K562 (cell line): Measurements from ENCODE around the gene KATNB1. TPM values are rescaled to one million over a fixed set of nuclear protein-coding genes. Genes with fewer than 3 reads are reported as not detected.

Experiments
- BCL6 ChIP-seq: fragments of 250-450 bp; sonication (Bioruptor Pico); IDR thresholded peaks from 2 replicates; pipeline ENCODE4 v1.4.0; 2020
- BMI1 ChIP-seq: fragments of 150-350 bp; IDR thresholded peaks from 2 replicates; pipeline ENCODE4 v1.6.1; 2014; ENCODE audit warnings: low read length
- ESRRB ChIP-seq: fragments of 250-450 bp; sonication (Bioruptor Pico); IDR thresholded peaks from 2 replicates; pipeline ENCODE4 v1.5.0; 2020; ENCODE audit warnings: mild to moderate bottlenecking, moderate library complexity, borderline replicate concordance
- ETV1 ChIP-seq: fragments of 450-650 bp; conservative IDR thresholded peaks from 2 replicates; pipeline ENCODE4 v1.6.1; 2016; ENCODE audit warnings: missing genetic modification characterization, control low read depth, low read depth, missing compliant biosample characterization
- MAFG ChIP-seq: fragments of 450-650 bp; conservative IDR thresholded peaks from 2 replicates; pipeline ENCODE4 v1.6.1; 2016; ENCODE audit warnings: missing genetic modification characterization, missing compliant biosample characterization
- MAZ ChIP-seq, 2 experiments: fragments of 450-650 bp in 1 of 2; sonication (generic) in 1 of 2; formaldehyde crosslinking; IDR thresholded peaks in 1 of 2; conservative IDR thresholded peaks in 1 of 2; 2 replicates each; pipeline versions ENCODE4 v1.4.0 to v1.5.0; 2020; ENCODE audit warnings: mild to moderate bottlenecking in 1 of 2, missing genetic modification reagents in 1 of 2
- MCM7 ChIP-seq, 2 experiments: fragments of 450-650 bp; IDR thresholded peaks; 2 replicates each; pipeline ENCODE4 v1.6.1; 2016 to 2018
- MTA1 ChIP-seq: fragments of 450-650 bp; IDR thresholded peaks from 2 replicates; pipeline ENCODE4 v1.6.1; 2017; ENCODE audit warnings: borderline replicate concordance
- NFIX ChIP-seq: fragments of 250-450 bp; sonication (Bioruptor Pico); IDR thresholded peaks from 2 replicates; pipeline ENCODE4 v1.4.0; 2020; ENCODE audit warnings: low read depth, mild to moderate bottlenecking, moderate library complexity
- PML ChIP-seq: IDR thresholded peaks from 2 replicates; pipeline ENCODE4 v1.6.1; 2012; ENCODE audit warnings: low read length, inconsistent platforms
- PTRF ChIP-seq: fragments of 450-650 bp; IDR thresholded peaks from 2 replicates; pipeline ENCODE4 v1.6.1; 2016; ENCODE audit warnings: mild to moderate bottlenecking, missing genetic modification characterization, missing compliant biosample characterization
- PYGO2 ChIP-seq: fragments of 450-650 bp; IDR thresholded peaks from 2 replicates; pipeline ENCODE4 v1.6.1; 2016; ENCODE audit warnings: mild to moderate bottlenecking, missing genetic modification characterization, moderate library complexity, missing compliant biosample characterization
- SAFB2 ChIP-seq: fragments of 200-400 bp; formaldehyde crosslinking; IDR thresholded peaks from 2 replicates; pipeline ENCODE4 v1.6.1; 2018; ENCODE audit warnings: borderline replicate concordance, low read length, low read depth, moderate library complexity; ENCODE audit not compliant: severe bottlenecking
- SAP30 ChIP-seq: fragments of 200-600 bp; sonication (generic); IDR thresholded peaks from 2 replicates; pipeline ENCODE4 v1.6.1; 2012; ENCODE audit warnings: borderline replicate concordance, low read depth, mild to moderate bottlenecking, moderate library complexity, low read length, control low read depth, inconsistent platforms; ENCODE audit not compliant: insufficient read depth, poor library complexity, severe bottlenecking
- SP1 ChIP-seq: sonication (generic); formaldehyde crosslinking; IDR thresholded peaks from 2 replicates; pipeline ENCODE4 v1.8.1; 2022; ENCODE audit warnings: mild to moderate bottlenecking, missing genetic modification reagents
- TAF15 ChIP-seq: fragments of 200-400 bp; formaldehyde crosslinking; IDR thresholded peaks from 2 replicates; pipeline ENCODE4 v1.6.1; 2017; ENCODE audit warnings: mild to moderate bottlenecking, low read depth, low read length, moderate library complexity
- TEAD4 ChIP-seq, 2 experiments: sonication (generic) in 1 of 2; formaldehyde crosslinking in 1 of 2; IDR thresholded peaks; 2 replicates each; pipeline versions ENCODE4 v1.6.1 to v1.8.0; 2012 to 2022; ENCODE audit warnings: borderline replicate concordance in 1 of 2, inconsistent platforms in 1 of 2, low read length in 1 of 2, mild to moderate bottlenecking in 1 of 2, missing genetic modification reagents in 1 of 2
- U2AF2 ChIP-seq: fragments of 200-400 bp; formaldehyde crosslinking; optimal IDR thresholded peaks from 2 replicates; pipeline ENCODE3; 2017; ENCODE audit warnings: low read depth, mild to moderate bottlenecking, low read length
- ZNF696 ChIP-seq: fragments of 250-450 bp; sonication (Bioruptor Pico); conservative IDR thresholded peaks from 2 replicates; pipeline ENCODE4 v1.4.0; 2020; ENCODE audit warnings: mild to moderate bottlenecking, moderate library complexity
- polyA plus RNA-seq, 8 experiments: library from polyadenylated mRNA; depleted of rRNA in 4 of 8; stranded (reverse) in 5 of 8; unstranded in 3 of 8; fragments of >200 nt; fragmentation: Nextera tagmentation in 2 of 8; fragmentation: Illumina TruSeq in 1 of 8; extraction: Ambion mirVana in 2 of 8; extraction: Trizol in 1 of 8; gene quantifications; 2 replicates each; pipeline versions ENCODE4 v1.2.1 to v1.2.3, GENCODE V29; 2011 to 2014; ENCODE audit warnings: inconsistent platforms in 1 of 8, missing spikeins in 1 of 8
- total RNA-seq, 7 experiments: library from RNA; depleted of rRNA in 6 of 7; stranded (reverse); fragments of >200 nt in 6 of 7; fragmentation: Illumina TruSeq in 2 of 7; extraction: Trizol in 2 of 7; gene quantifications; 2 replicates each; pipeline versions ENCODE4 v1.2.1 to v1.2.3, GENCODE V29; 2011 to 2021; ENCODE audit warnings: low replicate concordance in 1 of 7
- TF ChIP-seq, protein P1 (sequence below), 3 experiments: fragments of 200-800 bp in 1 of 3; fragments of 250-450 bp in 1 of 3; fragments of 450-650 bp in 1 of 3; sonication (Bioruptor Pico) in 1 of 3; sonication (Bioruptor generic) in 1 of 3; formaldehyde crosslinking in 1 of 3; IDR thresholded peaks; 2 replicates each; pipeline versions ENCODE4 v1.6.1 to v1.8.0; 2016 to 2022; ENCODE audit warnings: mild to moderate bottlenecking in 2 of 3, missing genetic modification characterization in 2 of 3, missing compliant biosample characterization in 1 of 3, moderate library complexity in 1 of 3
- TF ChIP-seq, protein P2 (sequence below), 3 experiments: IDR thresholded peaks in 2 of 3; conservative IDR thresholded peaks in 1 of 3; 2 replicates each; pipeline ENCODE4 v1.5.1; 2011 to 2012; ENCODE audit warnings: low read length in 3 of 3, mild to moderate bottlenecking in 3 of 3, control low read depth in 2 of 3, improper control_type of control experiment in 1 of 3, inconsistent platforms in 1 of 3, low read depth in 1 of 3, mixed read lengths in 1 of 3, moderate library complexity in 1 of 3; ENCODE audit not compliant: insufficient read depth in 2 of 3
- TF ChIP-seq, protein P3 (sequence below): fragments of 250-450 bp; sonication (Bioruptor Pico); IDR thresholded peaks from 2 replicates; pipeline ENCODE4 v1.5.0; 2021

The KATNB1 gene
- total and polyA plus RNA-seq, 9 of the 15 experiments (the other 6 are each of a cell fraction or from before 2014, with no cell fraction given) = 1.2 to 52.6 (median 21.9) TPM

DNA sequence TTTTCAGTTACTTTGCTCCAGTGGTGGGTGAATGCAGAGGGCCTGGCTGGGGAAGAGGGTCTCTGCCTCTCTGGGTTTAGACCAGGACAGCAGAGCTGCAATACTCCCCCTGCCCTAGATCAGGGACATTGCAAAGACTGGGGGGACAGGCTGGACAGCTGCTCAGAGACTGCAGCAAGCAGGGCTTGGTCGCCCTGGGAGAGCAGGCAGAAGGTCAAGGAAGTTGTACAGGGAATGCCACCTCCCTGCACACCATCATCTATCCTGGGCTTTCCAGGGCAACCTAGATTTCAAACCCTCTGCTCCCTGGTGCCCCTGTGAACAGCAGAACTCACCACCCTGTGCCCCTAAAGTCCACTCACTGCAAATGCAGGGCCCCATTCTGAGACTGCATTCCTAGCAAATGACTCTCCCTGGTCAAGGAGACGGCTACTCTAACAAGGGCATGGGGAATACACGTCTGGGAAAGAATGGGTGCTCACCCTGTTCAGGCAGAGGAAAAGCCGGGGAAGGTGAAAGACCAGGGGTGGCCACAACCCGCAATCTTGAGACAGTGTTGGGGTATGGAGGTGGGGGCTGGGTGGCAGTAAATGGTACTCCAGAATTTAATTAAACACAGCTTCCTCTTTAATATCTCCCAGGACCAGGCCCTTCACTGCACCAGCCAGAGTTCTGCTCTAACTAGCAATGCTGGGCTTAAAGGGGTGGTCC lies 65.7 kb downstream of the KATNB1 start (continued):
- TF ChIP-seq SAP30 = peak; percentile 20
- no peak for TF ChIP-seq PML
- TF ChIP-seq, protein P1, sequence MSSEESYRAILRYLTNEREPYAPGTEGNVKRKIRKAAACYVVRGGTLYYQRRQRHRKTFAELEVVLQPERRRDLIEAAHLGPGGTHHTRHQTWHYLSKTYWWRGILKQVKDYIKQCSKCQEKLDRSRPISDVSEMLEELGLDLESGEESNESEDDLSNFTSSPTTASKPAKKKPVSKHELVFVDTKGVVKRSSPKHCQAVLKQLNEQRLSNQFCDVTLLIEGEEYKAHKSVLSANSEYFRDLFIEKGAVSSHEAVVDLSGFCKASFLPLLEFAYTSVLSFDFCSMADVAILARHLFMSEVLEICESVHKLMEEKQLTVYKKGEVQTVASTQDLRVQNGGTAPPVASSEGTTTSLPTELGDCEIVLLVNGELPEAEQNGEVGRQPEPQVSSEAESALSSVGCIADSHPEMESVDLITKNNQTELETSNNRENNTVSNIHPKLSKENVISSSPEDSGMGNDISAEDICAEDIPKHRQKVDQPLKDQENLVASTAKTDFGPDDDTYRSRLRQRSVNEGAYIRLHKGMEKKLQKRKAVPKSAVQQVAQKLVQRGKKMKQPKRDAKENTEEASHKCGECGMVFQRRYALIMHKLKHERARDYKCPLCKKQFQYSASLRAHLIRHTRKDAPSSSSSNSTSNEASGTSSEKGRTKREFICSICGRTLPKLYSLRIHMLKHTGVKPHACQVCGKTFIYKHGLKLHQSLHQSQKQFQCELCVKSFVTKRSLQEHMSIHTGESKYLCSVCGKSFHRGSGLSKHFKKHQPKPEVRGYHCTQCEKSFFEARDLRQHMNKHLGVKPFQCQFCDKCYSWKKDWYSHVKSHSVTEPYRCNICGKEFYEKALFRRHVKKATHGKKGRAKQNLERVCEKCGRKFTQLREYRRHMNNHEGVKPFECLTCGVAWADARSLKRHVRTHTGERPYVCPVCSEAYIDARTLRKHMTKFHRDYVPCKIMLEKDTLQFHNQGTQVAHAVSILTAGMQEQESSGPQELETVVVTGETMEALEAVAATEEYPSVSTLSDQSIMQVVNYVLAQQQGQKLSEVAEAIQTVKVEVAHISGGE (CRISPR knock-in tag; IDR thresholded peaks at IDR 0.05) = no peak
- no peak for TF ChIP-seq NFIX (CRISPR knock-in tag)
- TF ChIP-seq MTA1 = no peak
- 0 out of 2 replicates have a peak, but pooled peaks have one; percentile 10 for TF ChIP-seq TEAD4 (IDR thresholded peaks at IDR 0.05; ENCODE audit: low read length)
- TF ChIP-seq TEAD4 (CRISPR knock-in tag; IDR thresholded peaks at IDR 0.05; ENCODE audit: borderline replicate concordance) = no peak
- TF ChIP-seq BCL6 = no peak
- TF ChIP-seq ESRRB (CRISPR knock-in tag) = no peak
- TF ChIP-seq ETV1 (tag) = no peak
- TF ChIP-seq MAFG = no peak
- no peak for TF ChIP-seq SAFB2
- TF ChIP-seq MAZ (CRISPR knock-in tag; conservative IDR thresholded peaks at IDR 0.05 in 1 of 2, IDR thresholded peaks at IDR 0.05 in 1 of 2) = 0 out of 4 replicates have a peak, but pooled peaks of 1 of the 2 experiments have one; percentile 28
- TF ChIP-seq, protein P2, sequence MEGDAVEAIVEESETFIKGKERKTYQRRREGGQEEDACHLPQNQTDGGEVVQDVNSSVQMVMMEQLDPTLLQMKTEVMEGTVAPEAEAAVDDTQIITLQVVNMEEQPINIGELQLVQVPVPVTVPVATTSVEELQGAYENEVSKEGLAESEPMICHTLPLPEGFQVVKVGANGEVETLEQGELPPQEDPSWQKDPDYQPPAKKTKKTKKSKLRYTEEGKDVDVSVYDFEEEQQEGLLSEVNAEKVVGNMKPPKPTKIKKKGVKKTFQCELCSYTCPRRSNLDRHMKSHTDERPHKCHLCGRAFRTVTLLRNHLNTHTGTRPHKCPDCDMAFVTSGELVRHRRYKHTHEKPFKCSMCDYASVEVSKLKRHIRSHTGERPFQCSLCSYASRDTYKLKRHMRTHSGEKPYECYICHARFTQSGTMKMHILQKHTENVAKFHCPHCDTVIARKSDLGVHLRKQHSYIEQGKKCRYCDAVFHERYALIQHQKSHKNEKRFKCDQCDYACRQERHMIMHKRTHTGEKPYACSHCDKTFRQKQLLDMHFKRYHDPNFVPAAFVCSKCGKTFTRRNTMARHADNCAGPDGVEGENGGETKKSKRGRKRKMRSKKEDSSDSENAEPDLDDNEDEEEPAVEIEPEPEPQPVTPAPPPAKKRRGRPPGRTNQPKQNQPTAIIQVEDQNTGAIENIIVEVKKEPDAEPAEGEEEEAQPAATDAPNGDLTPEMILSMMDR (IDR thresholded peaks at IDR 0.05 in 2 of 3, conservative IDR thresholded peaks at IDR 0.05 in 1 of 3; ENCODE audit: insufficient read depth in 2 of 3, low read depth in 1 of 3, low read length in 3 of 3) = 0 out of 6 replicates have a peak, but pooled peaks of 1 of the 3 experiments have one; percentile 21
- no peak for TF ChIP-seq PYGO2
- no peak for TF ChIP-seq BMI1
- TF ChIP-seq PTRF (tag) = no peak
- TF ChIP-seq ZNF696 (CRISPR knock-in tag) = no peak
- TF ChIP-seq TAF15 = no peak
- peak; percentile 44; the same call in 1 of the 2 replicates for TF ChIP-seq SP1 (CRISPR knock-in tag)
- TF ChIP-seq MCM7 (IDR thresholded peaks at IDR 0.05) = no peak
- TF ChIP-seq, protein P3, sequence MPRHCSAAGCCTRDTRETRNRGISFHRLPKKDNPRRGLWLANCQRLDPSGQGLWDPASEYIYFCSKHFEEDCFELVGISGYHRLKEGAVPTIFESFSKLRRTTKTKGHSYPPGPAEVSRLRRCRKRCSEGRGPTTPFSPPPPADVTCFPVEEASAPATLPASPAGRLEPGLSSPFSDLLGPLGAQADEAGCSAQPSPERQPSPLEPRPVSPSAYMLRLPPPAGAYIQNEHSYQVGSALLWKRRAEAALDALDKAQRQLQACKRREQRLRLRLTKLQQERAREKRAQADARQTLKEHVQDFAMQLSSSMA (CRISPR knock-in tag) = no peak
- TF ChIP-seq U2AF2 = no peak
